ENCODE measurements around the gene CBLL2.
"Not testable (repeated sequence)": the region's sequence is repeated elsewhere in the genome, so short reads cannot be mapped to it uniquely, and the experiment has no call there.

Gene CBLL2, protein sequence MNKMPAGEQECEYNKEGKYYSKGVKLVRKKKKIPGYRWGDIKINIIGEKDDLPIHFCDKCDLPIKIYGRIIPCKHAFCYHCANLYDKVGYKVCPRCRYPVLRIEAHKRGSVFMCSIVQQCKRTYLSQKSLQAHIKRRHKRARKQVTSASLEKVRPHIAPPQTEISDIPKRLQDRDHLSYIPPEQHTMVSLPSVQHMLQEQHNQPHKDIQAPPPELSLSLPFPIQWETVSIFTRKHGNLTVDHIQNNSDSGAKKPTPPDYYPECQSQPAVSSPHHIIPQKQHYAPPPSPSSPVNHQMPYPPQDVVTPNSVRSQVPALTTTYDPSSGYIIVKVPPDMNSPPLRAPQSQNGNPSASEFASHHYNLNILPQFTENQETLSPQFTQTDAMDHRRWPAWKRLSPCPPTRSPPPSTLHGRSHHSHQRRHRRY

DNA sequence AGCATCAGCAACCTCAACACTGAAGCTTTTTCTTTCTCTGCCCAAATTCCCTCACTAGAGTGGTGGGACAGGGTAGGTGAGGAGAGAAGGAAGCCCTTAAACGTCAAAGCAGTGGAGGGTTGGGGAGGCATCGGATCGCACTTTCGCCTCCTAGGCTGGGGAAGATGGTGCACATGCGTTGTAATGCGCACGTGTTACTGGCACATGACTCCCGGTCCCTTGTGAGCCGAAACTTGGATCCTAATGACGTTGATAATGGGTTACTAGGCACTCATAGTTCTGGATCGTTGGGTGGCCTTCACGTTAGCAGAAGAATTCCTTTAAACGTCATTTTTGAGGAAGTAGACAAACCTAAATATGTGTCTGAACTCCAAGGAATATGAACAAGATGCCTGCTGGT is at the start of gene CBLL2:
TSS of gene CBLL2 (plus strand) at position 301 of the 400 bp plus-strand sequence. CDS start at position 380, 79 bp downstream.
- DNase-seq (ENCODE audit: low spot score): no peak

DNA sequence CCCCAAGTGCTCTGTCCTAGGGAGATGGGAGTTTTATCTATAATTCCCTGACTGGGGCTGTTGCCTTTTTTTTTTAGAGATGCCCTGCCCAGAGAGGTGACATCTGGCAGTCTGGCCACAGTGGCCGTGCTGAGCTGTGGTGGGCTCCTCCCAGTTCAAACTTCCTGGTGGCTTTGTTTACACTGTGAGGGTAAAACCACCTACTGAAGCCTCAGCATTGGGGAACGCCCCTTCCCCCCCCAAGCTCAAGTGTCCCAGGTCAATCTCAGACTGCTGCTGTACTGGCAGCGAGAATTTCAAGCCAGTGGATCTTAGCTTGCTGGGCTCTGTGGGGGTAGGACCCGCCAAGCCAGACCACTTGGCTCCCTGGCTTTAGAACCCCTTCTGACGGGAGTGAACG is 38.3 kb upstream of the CBLL2 start:
- no peak for DNase-seq (ENCODE audit: low spot score)

DNA sequence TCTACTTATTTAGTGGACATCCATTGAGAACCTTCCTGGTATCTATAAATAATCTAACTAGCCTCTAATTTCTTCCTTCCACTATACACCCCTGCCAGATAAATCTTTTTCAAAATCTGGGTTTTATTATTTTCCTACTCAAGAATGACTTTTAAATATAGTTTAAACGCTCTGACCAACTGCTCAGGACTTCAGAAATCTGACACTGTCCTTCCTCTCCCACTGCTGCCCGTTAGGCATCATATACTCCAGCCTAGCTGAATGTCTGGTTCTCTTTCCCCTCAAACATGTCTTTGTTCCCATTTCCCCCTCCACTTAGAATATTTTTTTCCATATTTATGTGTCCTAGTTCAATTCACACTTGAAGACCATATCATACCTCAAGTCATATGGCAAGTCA is 35.2 kb upstream of the CBLL2 start:
- no peak for DNase-seq (ENCODE audit: low spot score)

DNA sequence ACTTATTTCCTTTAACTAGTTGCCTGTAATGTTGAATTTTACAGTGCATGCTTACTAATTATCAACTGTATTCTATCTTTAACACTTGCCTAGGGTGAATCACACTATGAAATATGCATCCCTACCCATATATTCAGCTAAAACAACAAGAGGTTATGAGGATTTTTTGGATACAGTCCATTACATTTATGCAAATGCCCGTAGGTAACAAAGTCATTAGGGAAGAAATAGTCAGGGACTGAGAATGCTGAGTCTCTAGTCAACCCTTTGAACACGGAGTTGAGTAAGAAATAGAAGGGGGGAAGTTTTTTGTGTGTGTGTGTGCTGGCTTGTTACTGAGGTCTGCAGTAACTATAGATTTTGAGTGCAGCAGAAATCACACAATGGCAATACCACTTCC is 26.1 kb upstream of the CBLL2 start:
- no peak for DNase-seq (ENCODE audit: low spot score)

DNA sequence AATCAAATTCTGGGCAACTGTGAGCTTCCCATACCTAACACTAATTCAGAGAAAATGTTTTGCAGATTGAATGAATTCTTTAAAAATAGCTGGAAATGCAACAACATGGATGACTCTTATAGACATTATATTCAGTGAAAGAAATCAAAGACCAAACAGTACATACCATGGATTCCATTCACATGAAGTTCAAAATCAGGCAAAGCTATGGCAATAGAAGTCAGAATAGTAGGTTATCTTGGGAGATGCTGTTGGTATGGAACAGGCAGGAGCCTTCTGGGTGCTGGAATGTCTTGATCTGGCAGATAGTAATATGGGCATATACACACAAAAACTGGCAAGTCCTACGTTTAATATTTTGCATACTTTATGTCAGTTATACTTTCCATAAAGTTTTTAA is 25.5 kb upstream of the CBLL2 start:
- peak; percentile 29 for DNase-seq (ENCODE audit: low spot score)

DNA sequence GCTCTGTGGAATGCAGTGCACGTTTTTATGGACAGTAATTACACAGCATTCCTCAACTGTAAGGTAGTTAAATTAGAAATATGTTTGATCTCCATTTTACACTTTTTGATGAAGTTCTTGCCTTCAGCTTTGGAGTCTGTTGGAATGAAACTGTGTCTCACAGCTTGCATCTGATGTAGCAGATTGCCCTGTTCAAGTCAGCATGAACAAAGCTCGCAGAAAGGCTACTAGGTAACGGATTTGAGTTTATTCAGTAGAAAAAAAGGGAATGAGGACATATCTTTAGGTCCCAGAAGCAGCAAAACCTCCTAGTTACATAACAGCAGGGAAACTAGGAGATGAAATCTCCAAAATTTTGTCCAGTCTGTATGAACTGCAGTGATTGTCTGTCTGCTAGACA is 24.3 kb upstream of the CBLL2 start:
- DNase-seq (ENCODE audit: low spot score): no peak

DNA sequence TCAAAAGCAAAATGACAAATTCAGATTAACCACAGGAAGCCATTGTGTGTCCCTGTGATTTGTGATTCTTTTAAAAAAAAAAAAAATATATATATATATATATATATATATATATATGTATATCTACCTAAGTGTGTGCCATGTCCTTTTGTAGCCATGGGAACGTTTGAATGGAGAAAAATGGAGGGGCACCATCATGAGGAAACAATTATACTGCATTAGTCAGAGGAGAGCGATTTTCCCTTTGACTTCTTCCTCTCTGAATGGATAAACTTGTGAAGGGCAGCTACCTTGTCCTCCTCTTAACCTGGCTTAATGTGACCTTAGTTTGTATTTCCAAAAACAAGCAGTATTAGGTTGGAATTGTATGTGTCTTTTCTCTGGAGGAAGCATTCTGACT is 23.3 kb upstream of the CBLL2 start:
- DNase-seq (ENCODE audit: low spot score): no peak

DNA sequence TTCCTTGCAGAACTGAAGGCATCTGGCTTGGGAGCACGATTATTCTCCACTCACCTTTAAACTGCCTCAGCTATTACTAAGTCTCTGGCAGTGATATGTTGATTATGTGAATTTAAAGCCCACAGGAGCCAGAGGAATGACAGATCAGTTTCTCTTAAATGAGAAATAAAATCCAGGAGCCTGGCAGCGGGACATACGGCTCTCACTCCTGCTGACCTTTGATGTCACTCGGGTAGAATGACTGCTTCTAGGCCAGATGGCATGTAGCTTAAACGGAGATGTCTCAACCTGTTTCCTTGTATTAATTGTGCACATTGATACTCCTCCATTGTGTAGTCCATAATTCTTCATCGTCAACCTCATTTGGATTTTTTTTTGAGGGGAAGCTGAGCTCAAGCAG is 4.0 kb upstream of the CBLL2 start:
- DNase-seq (ENCODE audit: low spot score): no peak

DNA sequence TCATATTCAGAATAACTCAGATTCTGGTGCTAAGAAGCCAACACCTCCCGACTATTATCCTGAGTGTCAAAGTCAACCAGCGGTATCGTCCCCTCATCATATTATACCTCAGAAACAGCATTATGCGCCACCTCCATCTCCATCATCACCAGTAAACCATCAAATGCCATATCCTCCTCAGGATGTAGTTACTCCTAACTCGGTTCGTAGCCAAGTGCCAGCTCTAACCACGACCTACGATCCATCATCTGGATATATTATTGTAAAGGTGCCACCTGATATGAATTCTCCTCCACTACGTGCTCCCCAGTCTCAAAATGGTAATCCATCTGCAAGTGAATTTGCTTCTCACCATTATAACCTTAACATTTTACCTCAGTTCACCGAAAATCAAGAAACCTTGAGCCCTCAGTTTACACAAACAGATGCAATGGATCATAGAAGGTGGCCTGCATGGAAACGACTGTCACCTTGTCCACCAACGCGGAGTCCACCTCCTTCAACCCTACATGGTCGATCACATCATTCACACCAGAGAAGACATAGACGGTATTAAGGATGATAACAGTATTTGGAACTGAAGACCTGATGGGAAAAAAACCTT is 1.1 kb downstream of the CBLL2 start:
- DNase-seq (ENCODE audit: low spot score): no peak

DNA sequence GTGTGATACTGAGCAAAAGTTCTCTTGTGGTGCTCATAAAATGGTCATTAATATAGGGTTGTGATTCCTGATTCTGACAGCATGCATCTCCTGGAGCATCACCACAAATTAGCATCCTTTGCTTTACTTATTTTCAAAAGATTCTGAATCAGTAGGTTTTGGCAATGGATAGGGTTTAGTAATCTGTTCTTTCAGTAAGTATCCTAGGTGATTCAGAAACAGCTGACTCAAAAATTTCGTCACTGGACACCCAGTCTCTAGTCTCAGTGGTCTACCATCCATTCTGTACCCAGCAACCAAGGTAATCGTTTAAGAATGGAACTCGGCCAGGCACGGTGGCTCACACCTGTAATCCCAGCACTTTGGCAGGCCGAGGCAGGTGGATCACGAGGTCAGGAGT is 4.1 kb downstream of the CBLL2 start:
- DNase-seq (ENCODE audit: low spot score): no peak

DNA sequence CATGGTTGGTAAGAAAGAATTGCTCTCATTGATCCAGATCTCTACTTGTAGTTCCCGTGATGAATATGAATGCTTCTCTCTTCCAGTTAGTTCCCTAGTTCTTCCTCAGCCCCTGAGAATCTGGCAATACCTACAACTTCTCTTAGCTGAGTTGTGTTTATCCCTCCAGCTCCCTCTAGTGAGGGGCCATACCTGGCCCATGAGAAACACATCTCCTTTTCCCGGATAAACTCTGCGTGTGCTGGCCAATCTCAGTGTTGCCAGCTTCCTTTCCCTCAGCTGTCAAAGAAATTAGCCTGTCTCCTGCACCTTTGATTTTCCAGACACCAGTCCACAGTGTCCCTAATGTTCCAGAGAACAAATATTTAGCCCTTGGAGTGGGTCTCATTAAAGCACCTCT is 5.7 kb downstream of the CBLL2 start:
- no peak for DNase-seq (ENCODE audit: low spot score)

DNA sequence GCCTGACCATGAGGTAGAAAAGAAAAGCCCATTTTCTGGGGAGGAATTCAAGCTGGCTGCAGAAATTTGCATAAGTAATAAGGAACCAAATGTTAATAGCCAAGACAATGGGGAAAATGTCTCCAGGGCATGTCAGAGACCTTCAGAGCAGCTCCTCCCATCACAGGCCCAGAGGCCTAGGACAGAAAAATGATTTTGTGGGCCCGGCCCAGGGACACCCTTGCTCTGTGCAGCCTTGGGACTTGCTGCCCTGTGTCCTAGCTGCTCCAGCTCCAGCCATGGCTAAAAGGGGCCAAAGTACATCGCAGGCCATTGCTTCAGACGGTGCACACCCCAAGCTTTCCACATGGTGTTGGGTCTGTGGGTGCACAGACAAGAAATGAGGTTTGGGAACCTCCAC is 16.5 kb downstream of the CBLL2 start:
- DNase-seq (ENCODE audit: low spot score): not testable (repeated sequence)

DNA sequence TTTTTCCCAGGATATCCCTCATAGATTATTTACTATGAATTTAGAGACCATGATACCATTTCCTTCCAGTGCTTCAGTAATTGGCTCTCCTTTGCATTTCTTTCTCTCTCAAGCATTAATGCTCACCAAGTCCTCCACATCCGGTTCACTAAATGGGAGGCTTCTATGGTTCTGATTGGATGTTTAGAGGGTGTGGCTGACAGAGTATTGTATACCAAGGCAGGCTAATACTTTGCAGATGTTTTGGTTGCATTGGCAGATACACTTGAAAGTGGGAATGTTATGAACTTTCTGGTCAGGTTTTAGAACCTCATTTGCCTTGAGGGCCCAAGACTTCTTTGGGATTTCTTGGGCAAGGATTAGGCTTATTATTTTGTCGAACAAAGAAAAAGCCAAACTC is 24.2 kb downstream of the CBLL2 start:
- DNase-seq (ENCODE audit: low spot score): no peak

DNA sequence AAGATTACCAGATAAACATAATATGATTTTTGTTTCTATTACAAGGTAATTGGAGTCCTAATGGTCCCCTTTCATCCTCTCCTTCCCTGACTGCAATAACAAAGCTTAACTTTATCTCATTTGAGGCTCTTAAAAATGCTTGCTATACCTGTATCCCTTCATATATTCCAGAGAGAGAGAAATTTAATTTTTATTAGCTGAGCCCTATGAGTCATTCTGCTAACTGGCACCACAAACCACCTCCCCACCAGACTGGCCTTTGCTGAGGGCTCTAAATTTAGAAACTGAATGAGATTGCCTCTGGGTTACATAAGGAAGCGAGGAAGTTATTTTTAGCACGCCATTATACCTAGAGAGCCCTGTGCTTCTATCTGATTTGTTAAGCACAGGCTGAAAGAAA is 27.4 kb downstream of the CBLL2 start:
- DNase-seq (ENCODE audit: low spot score): peak; percentile 33

DNA sequence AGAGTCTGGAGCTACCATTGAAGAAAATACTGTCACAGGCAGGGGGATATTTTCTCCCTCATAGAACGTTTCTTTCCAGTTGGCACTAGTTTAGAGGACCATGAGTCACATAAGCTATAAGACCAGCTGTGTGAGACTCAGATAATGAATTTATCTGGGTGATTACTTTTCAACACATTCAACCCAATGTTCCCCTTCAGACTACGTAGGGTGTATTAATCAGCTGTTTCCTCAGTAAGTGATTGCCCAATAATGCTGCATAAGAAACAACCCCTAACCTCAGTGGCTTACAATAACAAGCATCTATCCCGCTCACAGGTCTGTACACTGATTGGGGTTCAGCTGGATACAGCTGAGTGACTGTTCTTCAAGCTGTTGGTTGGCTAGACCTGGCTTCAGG is 38.1 kb downstream of the CBLL2 start:
- DNase-seq (ENCODE audit: low spot score): no peak

DNA sequence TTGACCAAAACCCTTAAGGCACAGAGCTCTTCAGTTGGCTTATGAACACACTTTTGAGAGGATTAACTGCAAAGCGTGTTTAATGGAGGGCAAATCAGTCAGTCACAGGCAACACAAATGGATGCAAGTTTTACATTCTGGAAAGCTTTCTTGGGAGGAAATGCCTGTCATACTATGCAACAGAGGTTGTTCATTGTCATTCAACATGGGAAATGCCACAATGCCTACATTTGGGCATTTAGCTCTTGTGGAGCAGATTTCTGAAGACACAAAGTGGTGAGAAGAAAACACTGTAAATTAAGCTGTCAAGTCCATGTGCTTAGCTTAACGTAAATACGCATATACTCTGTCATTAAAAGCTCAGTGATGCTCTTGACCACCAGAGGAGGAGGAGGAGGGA is 41.1 kb downstream of the CBLL2 start:
- DNase-seq (ENCODE audit: low spot score): no peak

DNA sequence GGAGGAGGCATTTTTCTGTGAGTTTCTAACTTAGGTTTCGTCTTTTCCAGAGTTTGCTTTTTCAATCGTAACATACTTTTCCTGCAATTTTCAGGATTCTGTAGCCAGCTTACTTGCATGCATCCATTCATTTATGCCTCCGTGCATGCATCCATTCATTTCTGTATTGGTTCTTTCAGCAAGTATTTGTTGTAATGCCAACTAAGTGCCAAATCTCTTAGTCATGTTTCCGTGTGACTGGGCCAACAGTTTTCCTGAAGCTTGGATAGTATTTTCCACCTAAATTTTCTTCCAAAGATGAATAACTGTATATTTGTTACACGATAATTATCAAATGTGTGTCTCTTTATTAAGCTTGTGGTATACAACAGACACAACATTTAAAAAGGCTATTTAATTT is 41.5 kb downstream of the CBLL2 start:
- DNase-seq (ENCODE audit: low spot score): no peak

DNA sequence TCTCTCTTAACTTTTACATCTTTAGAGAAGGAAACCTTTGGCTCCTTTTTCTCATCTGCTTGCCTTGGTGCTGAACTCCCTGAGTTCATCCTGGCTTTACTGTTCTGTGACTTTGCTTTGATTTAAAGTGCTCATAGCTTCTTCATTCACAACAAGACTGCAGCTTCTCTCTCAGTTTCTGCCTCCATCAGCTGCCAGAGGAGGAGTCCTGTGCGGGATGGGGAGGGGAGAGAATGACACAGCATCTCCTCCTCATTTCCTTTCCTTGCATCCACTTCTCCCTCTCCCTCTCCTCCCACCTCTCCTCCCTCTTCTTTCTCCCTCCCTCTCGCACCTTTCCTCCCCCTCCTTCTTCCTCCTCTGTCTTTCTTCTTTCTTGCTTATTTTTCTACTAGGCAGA is 42.0 kb downstream of the CBLL2 start:
- DNase-seq (ENCODE audit: low spot score): no peak

DNA sequence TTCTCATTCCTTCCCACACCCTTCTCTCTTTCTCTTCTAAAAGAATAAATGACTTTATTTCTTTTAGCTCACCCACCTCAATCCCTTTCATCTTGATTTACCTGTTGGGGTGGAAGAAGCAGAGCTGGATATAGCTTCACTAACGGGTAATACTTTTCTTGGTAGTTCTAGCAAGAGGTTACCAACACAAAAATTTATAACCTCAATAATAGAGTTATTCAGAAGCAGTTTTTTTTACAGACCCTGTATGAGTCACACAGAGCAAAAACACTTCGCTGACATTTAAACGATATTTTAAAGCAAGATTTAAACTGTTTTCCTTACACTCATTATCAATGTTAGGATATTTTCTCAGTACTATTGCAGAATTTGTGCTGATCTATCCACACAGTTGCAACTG is 42.4 kb downstream of the CBLL2 start:
- DNase-seq (ENCODE audit: low spot score): no peak

DNA sequence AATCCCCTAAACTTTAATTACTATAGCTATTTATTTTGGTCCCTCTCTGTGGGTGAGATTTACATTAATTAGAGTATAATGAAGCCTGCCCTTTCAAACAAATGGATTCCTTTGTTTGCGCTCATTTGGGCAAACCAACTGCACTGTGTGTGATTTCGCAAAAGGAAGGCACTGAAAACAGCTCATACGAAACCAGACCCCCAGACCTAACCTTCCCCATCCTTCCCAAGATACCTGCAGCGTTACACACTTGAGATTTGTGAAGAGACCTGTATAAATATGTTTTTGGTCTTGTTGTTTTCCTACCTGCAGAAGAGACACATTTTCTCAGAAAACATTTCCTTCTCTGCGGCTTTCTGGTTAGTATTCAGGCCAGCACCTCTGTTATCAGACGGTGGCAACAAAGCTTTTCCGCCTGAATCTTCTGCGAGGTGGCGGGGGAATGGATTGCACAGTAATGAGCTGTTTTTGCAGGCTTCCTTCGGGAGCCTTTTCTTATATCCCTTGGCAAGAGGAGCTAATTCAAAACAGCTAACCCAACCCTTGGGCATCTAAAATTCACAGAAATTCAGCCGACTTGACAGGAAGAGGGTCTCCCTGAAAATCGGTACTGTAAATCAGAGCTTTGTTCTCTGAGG is 47.6 kb downstream of the CBLL2 start:
- DNase-seq (ENCODE audit: low spot score): no peak

DNA sequence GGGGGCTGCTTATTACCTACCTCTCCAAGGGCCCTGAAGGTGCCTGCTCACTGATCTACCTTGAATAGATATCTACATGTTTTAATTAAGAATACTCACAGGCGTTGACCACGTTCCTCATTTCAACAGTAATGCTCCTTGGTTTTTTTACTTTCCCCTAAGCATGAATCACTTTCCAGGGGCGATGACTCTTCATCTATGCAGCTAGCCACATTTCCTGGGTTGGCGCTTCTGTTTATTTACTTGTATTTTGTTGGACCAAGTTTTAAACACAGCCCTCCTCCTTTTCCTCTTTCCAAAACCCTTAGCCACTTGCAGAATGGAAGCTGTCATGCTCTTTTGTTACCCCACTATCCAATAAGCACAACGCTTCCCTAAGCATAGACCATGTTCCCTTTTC is 50.8 kb downstream of the CBLL2 start:
- DNase-seq (ENCODE audit: low spot score): peak; percentile 16

Measured in hepatic stellate cell (primary cell).